Measurements from ENCODE around the gene TMC7.
"Not testable (repeated sequence)": the region's sequence is repeated elsewhere in the genome, so short reads cannot be mapped to it uniquely, and the experiment has no call there.

GRCh38 chr16:18995406-18995805 is 11.7 kb downstream of the TMC7 start:
- not testable (repeated sequence) for TF ChIP-seq CTCF (conservative IDR thresholded peaks at IDR 0.05 in 1 of 2, IDR thresholded peaks at IDR 0.05 in 1 of 2; ENCODE audit: low read depth in 1 of 2, low read length in 2 of 2); EZH2 (IDR thresholded peaks at IDR 0.05; ENCODE audit: low read length, missing control alignments)
